ENCODE results near the gene OSBPL1A.
A peak's percentile ranks its signal among the peaks of the same experiment; 100 is the strongest.

Gene OSBPL1A

DNA sequence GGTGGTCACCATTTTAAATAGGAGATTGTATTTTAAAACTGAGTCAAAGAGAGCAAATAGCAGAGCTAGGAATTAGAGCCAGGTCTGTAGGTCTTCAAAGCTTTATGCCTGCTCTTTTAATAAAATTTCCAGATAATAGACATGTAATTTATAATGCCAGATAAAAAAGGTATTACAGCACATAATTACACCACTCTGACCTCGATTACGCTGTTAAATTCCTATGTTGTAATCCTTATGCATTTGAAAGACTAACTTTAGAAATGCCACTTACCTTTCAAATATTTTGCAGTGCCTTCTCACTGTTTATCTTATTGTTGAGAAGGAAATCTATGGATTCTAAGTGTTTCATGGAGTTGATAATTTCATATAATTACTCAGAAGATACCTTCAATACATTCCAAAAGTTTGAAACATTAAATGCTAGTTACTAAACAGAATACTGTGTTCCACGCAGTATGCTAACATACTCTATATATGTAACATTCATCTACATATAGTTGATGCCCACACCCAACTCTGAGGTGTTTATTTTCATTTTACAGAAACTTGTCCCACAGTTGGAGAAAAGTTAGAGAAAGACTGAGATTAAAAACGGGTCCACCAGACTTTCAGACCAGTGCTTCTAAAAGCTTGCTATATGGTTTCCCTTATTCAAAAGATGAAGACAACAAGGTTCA lies 120.0 kb downstream of the OSBPL1A start:
- H3K27ac Mint-ChIP-seq, result no peak overlapping the region
- H3K4me3 Mint-ChIP-seq, result no peak overlapping the region
- no peak for DNase-seq (ENCODE audit: low spot score)
- no peaks in the 10 kb centered on the region for H3K4me1 Mint-ChIP-seq (ENCODE audit: low read depth)
- H3K9me3 Mint-ChIP-seq, result no peaks in the 10 kb centered on the region
- peaks cover 28% of the 10 kb centered on the region for H3K27me3 Mint-ChIP-seq (ENCODE audit: low read depth)
- no peaks in the 10 kb centered on the region for H3K36me3 Mint-ChIP-seq (ENCODE audit: low read depth)

DNA sequence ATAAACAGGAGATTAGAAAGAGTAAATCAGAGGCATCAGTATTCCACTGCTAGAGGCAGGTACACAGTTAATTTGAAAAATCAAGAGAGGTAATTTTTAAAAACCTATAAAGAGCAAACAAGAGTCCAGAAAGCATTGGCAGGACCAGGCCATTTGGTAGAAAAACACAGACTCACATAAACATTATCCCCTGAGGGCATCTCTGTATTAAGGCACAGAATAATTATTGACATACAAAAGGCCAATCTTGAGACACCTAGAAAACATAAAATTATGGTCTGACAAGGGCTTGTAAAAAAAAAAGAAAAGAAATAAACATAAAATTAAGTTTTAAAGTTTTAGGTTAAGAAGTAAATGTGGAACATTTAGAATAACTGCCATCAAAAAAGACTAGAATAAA lies 120.6 kb downstream of the OSBPL1A start:
- Mint-ChIP-seq H3K27me3 (ENCODE audit: low read depth) (peaks cover 33% of the 10 kb centered on the region), H3K27ac (no peak overlapping the region), H3K4me1 (ENCODE audit: low read depth) (peaks cover 2% of the 10 kb centered on the region), H3K9me3 (no peaks in the 10 kb centered on the region), H3K4me3 (no peak overlapping the region), H3K36me3 (ENCODE audit: low read depth) (no peaks in the 10 kb centered on the region)
- no peak for DNase-seq (ENCODE audit: low spot score)

GRCh38 chr18:24274837-24275236 lies 122.8 kb downstream of the OSBPL1A start:
- no peaks in the 10 kb centered on the region for H3K9me3 Mint-ChIP-seq
- peaks cover 50% of the 10 kb centered on the region for H3K27me3 Mint-ChIP-seq (ENCODE audit: low read depth)
- H3K4me1 Mint-ChIP-seq (ENCODE audit: low read depth), result peaks cover 2% of the 10 kb centered on the region
- DNase-seq (ENCODE audit: low spot score), result no peak
- no peak overlapping the region for H3K27ac Mint-ChIP-seq
- H3K4me3 Mint-ChIP-seq, result no peak overlapping the region
- no peaks in the 10 kb centered on the region for H3K36me3 Mint-ChIP-seq (ENCODE audit: low read depth)

DNA sequence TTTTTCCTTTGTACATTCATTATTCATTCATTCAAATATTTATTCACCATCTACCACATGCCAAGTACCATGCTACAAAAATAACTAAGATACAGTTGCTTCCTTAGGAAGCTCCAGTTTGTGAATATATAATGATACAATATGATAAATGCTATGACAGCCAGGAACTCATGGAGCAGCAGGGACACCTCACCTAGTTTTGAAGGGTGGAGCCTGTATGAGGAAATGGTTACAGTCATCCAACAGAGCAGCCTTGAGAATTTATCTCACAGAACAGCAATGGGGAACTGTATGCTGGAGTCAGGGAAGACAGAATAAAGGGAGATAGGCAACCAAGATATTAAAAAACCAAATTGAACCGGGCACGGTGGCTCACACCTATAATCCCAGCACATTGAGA lies 124.0 kb downstream of the OSBPL1A start:
- Mint-ChIP-seq H3K9me3 (no peaks in the 10 kb centered on the region), H3K36me3 (ENCODE audit: low read depth) (no peaks in the 10 kb centered on the region), H3K27me3 (ENCODE audit: low read depth) (peaks cover 61% of the 10 kb centered on the region), H3K4me3 (no peak overlapping the region), H3K27ac (no peak overlapping the region), H3K4me1 (ENCODE audit: low read depth) (peaks cover 2% of the 10 kb centered on the region)
- DNase-seq (ENCODE audit: low spot score), result no peak

- Mint-ChIP-seq H3K27ac (no peak overlapping the region), H3K36me3 (ENCODE audit: low read depth) (no peaks in the 10 kb centered on the region), H3K9me3 (no peaks in the 10 kb centered on the region), H3K4me1 (ENCODE audit: low read depth) (peaks cover 2% of the 10 kb centered on the region), H3K27me3 (ENCODE audit: low read depth) (peaks cover 67% of the 10 kb centered on the region), H3K4me3 (peak overlapping the region; percentile 75)
- no peak for DNase-seq (ENCODE audit: low spot score)
Observed at GRCh38 chr18:24272229-24272525, 125.4 kb downstream of the OSBPL1A start.

DNA sequence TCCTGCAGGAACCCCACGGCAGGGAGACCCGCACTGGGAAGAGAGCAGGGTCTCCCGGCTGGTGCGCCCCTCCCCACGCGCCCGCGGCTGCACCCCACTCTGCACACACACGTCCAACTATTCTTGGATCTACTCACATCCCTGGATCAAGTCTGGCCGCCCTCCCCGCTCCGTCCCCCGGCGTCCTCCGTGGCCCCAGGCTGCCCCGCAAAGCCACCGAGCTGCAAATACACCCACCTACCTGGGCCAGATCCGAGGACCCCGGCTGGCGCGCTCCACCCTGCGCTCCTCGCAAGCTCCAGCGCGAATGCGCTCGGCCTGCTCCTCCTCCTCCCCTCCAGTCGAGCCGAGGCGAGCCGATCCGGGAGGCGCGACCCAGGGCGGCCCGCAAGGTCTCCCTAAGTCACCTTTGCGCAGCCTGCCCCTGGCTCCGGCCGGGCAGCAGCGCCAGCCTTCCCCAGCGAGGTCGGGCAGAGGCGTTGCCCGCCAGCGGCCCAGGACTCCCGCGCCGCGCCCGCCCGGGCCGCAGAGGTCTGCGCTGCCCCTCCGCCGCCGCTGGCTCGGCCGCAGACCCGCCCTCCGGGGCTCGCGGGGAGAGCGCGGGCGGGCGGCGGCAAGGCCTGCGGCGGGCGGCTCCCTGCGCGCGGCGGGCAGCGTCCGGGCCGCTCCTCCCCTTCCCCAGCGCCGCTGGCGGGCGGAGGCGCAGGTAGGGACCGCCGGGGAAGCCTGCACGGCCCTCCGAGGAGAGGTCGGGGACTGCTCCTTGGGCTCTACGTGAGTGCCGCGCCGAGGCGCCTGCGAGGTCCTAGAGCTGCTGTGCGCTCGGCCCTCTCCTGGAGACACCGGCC lies 126.0 kb downstream of the OSBPL1A start:
- DNase-seq (ENCODE audit: low spot score), result no peak

GRCh38 chr18:24270937-24271380 lies 126.7 kb downstream of the OSBPL1A start:
- Mint-ChIP-seq H3K36me3 (ENCODE audit: low read depth) (no peaks in the 10 kb centered on the region), H3K4me3 (no peak overlapping the region), H3K27me3 (ENCODE audit: low read depth) (peaks cover 68% of the 10 kb centered on the region), H3K4me1 (ENCODE audit: low read depth) (peaks cover 2% of the 10 kb centered on the region), H3K9me3 (no peaks in the 10 kb centered on the region), H3K27ac (no peak overlapping the region)
- DNase-seq (ENCODE audit: low spot score), result no peak

More for the DNA sequence above, 126.0 kb downstream of the OSBPL1A start:
- H3K4me3 Mint-ChIP-seq, result peak overlapping the region; percentile 75
- H3K9me3 Mint-ChIP-seq, result no peaks in the 10 kb centered on the region
- no peak overlapping the region for H3K27ac Mint-ChIP-seq
- no peaks in the 10 kb centered on the region for H3K36me3 Mint-ChIP-seq (ENCODE audit: low read depth)
- peaks cover 2% of the 10 kb centered on the region for H3K4me1 Mint-ChIP-seq (ENCODE audit: low read depth)
- H3K27me3 Mint-ChIP-seq (ENCODE audit: low read depth), result peaks cover 64% of the 10 kb centered on the region

GRCh38 chr18:24270358-24270936 lies 127.2 kb downstream of the OSBPL1A start:
- Mint-ChIP-seq H3K9me3 (no peaks in the 10 kb centered on the region), H3K36me3 (ENCODE audit: low read depth) (no peaks in the 10 kb centered on the region), H3K27me3 (ENCODE audit: low read depth) (peaks cover 70% of the 10 kb centered on the region), H3K4me1 (ENCODE audit: low read depth) (peaks cover 2% of the 10 kb centered on the region), H3K4me3 (no peak overlapping the region), H3K27ac (no peak overlapping the region)
- no peak for DNase-seq (ENCODE audit: low spot score)

- H3K4me3 Mint-ChIP-seq, result no peak overlapping the region
- DNase-seq (ENCODE audit: low spot score), result no peak
- H3K36me3 Mint-ChIP-seq (ENCODE audit: low read depth), result no peaks in the 10 kb centered on the region
- peaks cover 59% of the 10 kb centered on the region for H3K27me3 Mint-ChIP-seq (ENCODE audit: low read depth)
- no peaks in the 10 kb centered on the region for H3K9me3 Mint-ChIP-seq
- peaks cover 2% of the 10 kb centered on the region for H3K4me1 Mint-ChIP-seq (ENCODE audit: low read depth)
- H3K27ac Mint-ChIP-seq, result no peak overlapping the region
Observed at GRCh38 chr18:24268784-24269550, 128.7 kb downstream of the OSBPL1A start.

- Mint-ChIP-seq H3K27me3 (ENCODE audit: low read depth) (peaks cover 51% of the 10 kb centered on the region), H3K27ac (no peak overlapping the region)
Observed at GRCh38 chr18:24267878-24268277, 129.7 kb downstream of the OSBPL1A start.

DNA sequence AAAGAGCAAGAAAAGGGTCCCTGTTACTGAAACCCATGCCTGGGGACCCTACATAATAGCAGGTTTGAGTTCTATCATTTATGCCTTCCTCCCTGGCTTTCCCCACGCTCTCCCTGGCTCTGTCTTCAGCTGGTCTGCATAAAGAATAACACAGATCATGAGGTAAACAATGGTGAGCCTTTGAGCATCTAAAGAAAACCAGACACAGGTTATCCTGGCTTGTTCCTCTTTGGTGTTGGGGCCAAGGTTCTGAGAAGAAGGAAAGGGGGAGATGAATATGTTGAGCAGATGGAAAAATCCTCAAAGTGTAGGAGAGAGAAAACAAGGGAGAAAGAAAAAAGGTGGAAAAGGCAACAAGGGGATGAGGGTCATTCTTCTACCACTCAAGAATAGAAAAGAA lies 131.5 kb downstream of the OSBPL1A start:
- no peaks in the 10 kb centered on the region for H3K9me3 Mint-ChIP-seq
- no peak overlapping the region for H3K27ac Mint-ChIP-seq
- no peaks in the 10 kb centered on the region for H3K4me1 Mint-ChIP-seq (ENCODE audit: low read depth)
- DNase-seq (ENCODE audit: low spot score), result no peak
- no peaks in the 10 kb centered on the region for H3K36me3 Mint-ChIP-seq (ENCODE audit: low read depth)
- peaks cover 43% of the 10 kb centered on the region for H3K27me3 Mint-ChIP-seq (ENCODE audit: low read depth)
- H3K4me3 Mint-ChIP-seq, result no peak overlapping the region

More at GRCh38 chr18:24267878-24268277, 129.7 kb downstream of the OSBPL1A start:
- H3K4me3 Mint-ChIP-seq, result no peak overlapping the region
- no peak for DNase-seq (ENCODE audit: low spot score)
- peaks cover 2% of the 10 kb centered on the region for H3K4me1 Mint-ChIP-seq (ENCODE audit: low read depth)
- no peaks in the 10 kb centered on the region for H3K36me3 Mint-ChIP-seq (ENCODE audit: low read depth)
- no peaks in the 10 kb centered on the region for H3K9me3 Mint-ChIP-seq

- peaks cover 38% of the 10 kb centered on the region for H3K27me3 Mint-ChIP-seq (ENCODE audit: low read depth)
- H3K4me1 Mint-ChIP-seq (ENCODE audit: low read depth), result no peaks in the 10 kb centered on the region
- DNase-seq (ENCODE audit: low spot score), result no peak
- no peak overlapping the region for H3K27ac Mint-ChIP-seq
- no peaks in the 10 kb centered on the region for H3K9me3 Mint-ChIP-seq
- no peaks in the 10 kb centered on the region for H3K36me3 Mint-ChIP-seq (ENCODE audit: low read depth)
- H3K4me3 Mint-ChIP-seq, result no peak overlapping the region
Observed at GRCh38 chr18:24265502-24266064, 132.0 kb downstream of the OSBPL1A start.

DNA sequence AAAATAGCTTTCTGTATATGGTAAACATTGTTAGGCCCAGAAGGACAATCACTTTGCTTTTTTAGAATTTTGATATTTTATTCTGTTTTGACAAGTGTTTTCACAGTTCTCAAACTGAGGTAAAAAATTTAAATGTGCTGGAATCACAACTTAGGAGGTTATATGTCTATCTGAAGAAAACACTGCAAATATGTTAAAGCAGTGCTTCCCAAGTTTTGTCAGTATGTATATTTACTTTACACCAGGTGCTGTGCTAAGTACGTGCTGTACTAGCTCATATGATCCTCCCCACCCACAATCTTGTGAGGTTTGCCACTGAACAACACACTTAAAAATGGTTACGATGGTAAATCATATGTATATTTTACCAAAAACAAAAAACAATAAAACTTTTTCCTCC lies 134.6 kb downstream of the OSBPL1A start:
- no peak overlapping the region for H3K27ac Mint-ChIP-seq

More for the DNA sequence above, 134.6 kb downstream of the OSBPL1A start:
- H3K4me1 Mint-ChIP-seq (ENCODE audit: low read depth), result no peaks in the 10 kb centered on the region
- H3K36me3 Mint-ChIP-seq (ENCODE audit: low read depth), result no peaks in the 10 kb centered on the region
- DNase-seq (ENCODE audit: low spot score), result no peak
- H3K9me3 Mint-ChIP-seq, result no peaks in the 10 kb centered on the region
- H3K4me3 Mint-ChIP-seq, result no peak overlapping the region
- H3K27me3 Mint-ChIP-seq (ENCODE audit: low read depth), result peaks cover 24% of the 10 kb centered on the region
